Esophagus (tissue), 2 donors: ENCODE data around the gene DYNLT4. TPM values are rescaled to one million over a fixed set of nuclear protein-coding genes. Genes with fewer than 3 reads are reported as not detected.
A peak's percentile ranks its signal among the peaks of the same experiment; 100 is the strongest.
"Not testable (repeated sequence)": the region's sequence is repeated elsewhere in the genome, so short reads cannot be mapped to it uniquely, and the experiment has no call there.

Source experiments
- H3K27ac ChIP-seq, 2 donors: one replicate each; pipeline ENCODE4 v1.5.1; 2013; ENCODE audit warnings: low read depth in 2 of 2, mild to moderate bottlenecking in 2 of 2, inconsistent platforms in 1 of 2, low read length in 1 of 2, moderate library complexity in 1 of 2
- H3K27me3 ChIP-seq, 2 donors: one replicate each; pipeline ENCODE4 v1.6.1; 2013; ENCODE audit warnings: low read length in 2 of 2, control low read depth in 1 of 2, mild to moderate bottlenecking in 1 of 2; ENCODE audit not compliant: insufficient read depth in 2 of 2, control insufficient read depth in 1 of 2
- H3K36me3 ChIP-seq, 2 donors: one replicate each; pipeline ENCODE4 v1.6.1; 2013; ENCODE audit warnings: low read length in 1 of 2; ENCODE audit not compliant: control insufficient read depth in 2 of 2, insufficient read depth in 2 of 2
- H3K4me1 ChIP-seq, 2 donors: one replicate each; pipeline ENCODE4 v1.6.1; 2013; ENCODE audit warnings: low read length in 1 of 2; ENCODE audit not compliant: control insufficient read depth in 2 of 2, insufficient read depth in 2 of 2
- H3K4me3 ChIP-seq, 2 donors: one replicate each; pipeline ENCODE4 v1.5.1; 2013; ENCODE audit warnings: low read length in 2 of 2, mild to moderate bottlenecking in 2 of 2, low read depth in 1 of 2, moderate library complexity in 1 of 2
- H3K9me3 ChIP-seq, 2 donors: one replicate each; pipeline ENCODE4 v1.6.1; 2013; ENCODE audit warnings: mild to moderate bottlenecking in 2 of 2, low read depth in 1 of 2, low read length in 1 of 2, moderate library complexity in 1 of 2; ENCODE audit not compliant: control insufficient read depth in 2 of 2, insufficient read depth in 1 of 2
- WGBS, 2 donors: extraction: QIAGEN DNeasy Blood & Tissue Kit; methylation state at CpG; one replicate each; pipeline ENCODE4 v1.1.7; 2013; 5-methylcytosine and 5-hydroxymethylcytosine counted together
- polyA plus RNA-seq, 2 donors: library from polyadenylated mRNA; stranded (reverse); fragments of 200-250 nt; gene quantifications; one replicate each; pipeline ENCODE4 v1.2.3, GENCODE V29; 2013
- donor health status: healthy with polysubstance abuse.
- donor health status: Bipolar disorder and iron deficiency.

The DYNLT4 gene
- polyA plus RNA-seq, 2 donors, result 0.14 to 0.26 TPM

GRCh38 chr1:44842862-44843655 is 35.9 kb upstream of the DYNLT4 start, which contains the start of gene PTCH2:
TSS of gene PTCH2 (minus strand) at chr1:44843253. CDS start at chr1:44842932, 321 bp downstream.
- Histone ChIP-seq H3K9me3 (no peaks in the 10 kb centered on the region), H3K36me3 (no peaks in the 10 kb centered on the region), H3K4me1 (peaks cover 0 to 3% of the 10 kb centered on the region in 2 donors), H3K4me3 (peak within 1 kb of the TSS; percentile 44 to 51), H3K27ac (no peak within 1 kb of the TSS), H3K27me3 (no peaks in the 10 kb centered on the region)
- 1 to 2% methylated on average over 65 to 72 of the region's 72 CpGs for WGBS, 2 donors

- peaks cover 0 to 3% of the 10 kb centered on the region in 2 donors for H3K4me1 ChIP-seq
- peak overlapping the region; percentile 44 to 51 for H3K4me3 ChIP-seq
- no peak overlapping the region for H3K27ac ChIP-seq
- H3K9me3 ChIP-seq, result no peaks in the 10 kb centered on the region
- 45 to 46% methylated on average over 16 of the region's 16 CpGs for WGBS, 2 donors
- no peaks in the 10 kb centered on the region for H3K27me3 ChIP-seq
- H3K36me3 ChIP-seq, result no peaks in the 10 kb centered on the region
These were observed 35.3 kb upstream of the DYNLT4 start for GRCh38 chr1:44842486-44842861.

GRCh38 chr1:44839576-44839975 is 32.4 kb upstream of the DYNLT4 start:
- Histone ChIP-seq H3K4me3 (no peak overlapping the region), H3K9me3 (no peaks in the 10 kb centered on the region), H3K36me3 (no peaks in the 10 kb centered on the region), H3K27ac (no peak overlapping the region), H3K27me3 (no peaks in the 10 kb centered on the region), H3K4me1 (peaks cover 0 to 3% of the 10 kb centered on the region in 2 donors)
- WGBS, 2 donors, result 64 to 65% methylated on average over 4 of the region's 4 CpGs

DNA sequence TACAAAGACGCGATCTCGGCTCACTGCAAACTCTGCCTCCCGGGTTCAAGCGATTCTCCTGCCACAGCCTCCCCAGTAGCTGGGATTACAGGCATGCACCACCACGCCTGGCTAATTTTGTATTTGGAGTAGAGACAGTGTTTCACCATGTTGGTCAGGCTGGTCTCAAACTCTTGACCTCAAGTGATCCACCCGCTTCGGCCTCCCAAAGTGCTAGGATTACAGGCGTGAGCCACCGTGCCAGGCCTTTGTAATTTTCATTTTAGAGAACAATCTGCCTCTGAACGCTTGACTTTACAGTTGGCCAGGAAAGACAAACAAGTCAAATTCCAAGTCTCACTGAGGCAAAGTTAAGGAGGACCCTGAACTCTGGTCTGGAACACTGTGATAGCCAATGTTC is 31.1 kb upstream of the DYNLT4 start:
- H3K4me3 ChIP-seq, H3K36me3 ChIP-seq, H3K27ac ChIP-seq, H3K27me3 ChIP-seq, H3K4me1 ChIP-seq, H3K9me3 ChIP-seq: not testable (repeated sequence)
- WGBS, 2 donors, result 87 to 94% methylated on average over 11 of the region's 11 CpGs

- Histone ChIP-seq H3K4me1 (no peaks in the 10 kb centered on the region), H3K27me3 (no peaks in the 10 kb centered on the region), H3K27ac (no peak overlapping the region), H3K4me3 (no peak overlapping the region), H3K9me3 (no peaks in the 10 kb centered on the region), H3K36me3 (no peaks in the 10 kb centered on the region)
- 62 to 63% methylated on average over 23 of the region's 23 CpGs for WGBS, 2 donors
These were observed 28.9 kb upstream of the DYNLT4 start for GRCh38 chr1:44835738-44836675.

DNA sequence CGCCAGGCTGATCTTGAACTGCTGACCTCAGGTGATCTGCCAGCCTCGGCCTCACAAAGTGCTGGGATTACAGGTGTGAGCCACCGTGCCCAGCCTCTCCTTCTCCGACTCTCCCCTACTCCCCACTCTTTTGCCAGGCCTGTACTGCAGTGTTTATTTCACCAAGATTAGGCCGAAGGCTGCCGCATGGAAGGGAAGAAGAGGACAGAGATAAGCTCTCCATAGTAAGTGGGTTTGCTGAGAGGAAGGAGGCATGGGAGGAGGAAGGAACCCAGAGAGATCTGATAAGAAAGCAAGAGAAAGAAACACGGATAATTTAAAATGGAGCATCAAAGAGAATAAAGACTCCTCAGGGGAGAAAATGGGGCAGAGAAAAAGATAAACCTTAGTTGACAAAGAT is 27.2 kb upstream of the DYNLT4 start:
- H3K36me3 ChIP-seq, result no peaks in the 10 kb centered on the region
- H3K27ac ChIP-seq, result no peak overlapping the region
- no peaks in the 10 kb centered on the region for H3K9me3 ChIP-seq
- H3K4me1 ChIP-seq, result no peaks in the 10 kb centered on the region
- WGBS, 2 donors, result 76 to 78% methylated on average over 7 of the region's 7 CpGs
- no peak overlapping the region for H3K4me3 ChIP-seq
- no peaks in the 10 kb centered on the region for H3K27me3 ChIP-seq

- H3K36me3 ChIP-seq, result no peaks in the 10 kb centered on the region
- 68 to 73% methylated on average over 13 of the region's 13 CpGs for WGBS, 2 donors
- H3K9me3 ChIP-seq, result no peaks in the 10 kb centered on the region
- H3K27ac ChIP-seq, result no peak overlapping the region
- no peak overlapping the region for H3K4me3 ChIP-seq
- H3K4me1 ChIP-seq, result no peaks in the 10 kb centered on the region
- no peaks in the 10 kb centered on the region for H3K27me3 ChIP-seq
These were observed 25.0 kb upstream of the DYNLT4 start for GRCh38 chr1:44832056-44832705.

- Histone ChIP-seq H3K4me3 (no peak overlapping the region), H3K36me3 (no peaks in the 10 kb centered on the region), H3K4me1 (no peaks in the 10 kb centered on the region), H3K9me3 (no peaks in the 10 kb centered on the region), H3K27me3 (no peaks in the 10 kb centered on the region), H3K27ac (no peak overlapping the region)
- WGBS, 2 donors, result 41% methylated on average over 9 of the region's 9 CpGs
These were observed 24.4 kb upstream of the DYNLT4 start for GRCh38 chr1:44831516-44831915.

DNA sequence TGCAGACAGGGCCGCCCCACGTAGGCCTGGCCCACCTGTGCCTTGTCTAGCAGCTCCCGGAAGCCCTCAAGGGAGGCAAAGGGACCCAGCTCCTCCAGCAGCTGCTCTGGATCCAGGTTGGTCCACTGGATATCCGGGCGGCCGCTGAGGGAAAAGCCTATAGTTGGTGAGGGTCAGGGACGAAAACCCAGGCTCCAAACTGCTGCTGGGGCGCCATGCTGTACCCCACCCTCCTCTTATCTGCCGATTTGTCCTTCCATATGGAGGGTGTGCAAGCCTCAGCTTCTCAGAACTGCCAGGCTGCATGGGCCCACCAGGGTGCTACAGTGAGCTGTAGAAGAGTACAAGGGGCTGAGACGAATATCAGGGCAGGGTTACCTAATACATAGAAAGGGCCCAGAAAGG is 23.8 kb upstream of the DYNLT4 start:
- no peaks in the 10 kb centered on the region for H3K9me3 ChIP-seq
- no peaks in the 10 kb centered on the region for H3K4me1 ChIP-seq
- no peaks in the 10 kb centered on the region for H3K36me3 ChIP-seq
- H3K27ac ChIP-seq, result no peak overlapping the region
- H3K27me3 ChIP-seq, result no peaks in the 10 kb centered on the region
- H3K4me3 ChIP-seq, result no peak overlapping the region
- WGBS, 2 donors, result 79 to 83% methylated on average over 10 of the region's 10 CpGs
